ENCODE data around the gene CEP152.
"Not testable (repeated sequence)": the region's sequence is repeated elsewhere in the genome, so short reads cannot be mapped to it uniquely, and the experiment has no call there.

The CEP152 gene

DNA sequence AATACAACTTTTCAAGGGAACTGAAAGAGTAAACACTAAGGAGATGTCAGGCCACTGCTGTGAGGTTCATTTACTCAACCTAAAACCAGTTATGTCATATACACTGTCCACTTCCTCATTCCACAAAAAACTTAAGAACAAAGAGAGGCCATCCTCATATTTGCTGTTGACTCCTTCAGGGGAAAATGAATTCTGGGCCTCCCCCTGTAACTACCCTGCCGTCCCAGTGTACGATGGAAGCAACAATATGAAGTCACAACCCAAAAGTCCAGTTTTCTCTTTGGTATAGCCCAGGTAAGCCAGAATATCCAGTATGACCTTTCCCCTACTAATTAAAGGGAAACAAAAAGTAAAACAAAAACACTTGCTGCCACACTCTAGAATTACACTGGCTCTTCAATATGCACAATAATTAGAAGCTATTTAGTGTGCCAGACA, 16.2 kb downstream of the CEP152 start:
- Histone ChIP-seq H3K79me1 (ENCODE audit: low read length) (no peaks in the 10 kb centered on the region), H3K23ac (ENCODE audit: low read length) (no peak overlapping the region), H3K9ac (ENCODE audit: low read length) (no peak overlapping the region), H2AFZ (ENCODE audit: insufficient read depth, low read length, poor library complexity) (peak overlapping the region; percentile 66), H4K12ac (ENCODE audit: low read depth, low read length) (no peak overlapping the region), H2AK5ac (ENCODE audit: low read length) (no peak overlapping the region), H3K9me3 (ENCODE audit: insufficient read depth, low read depth, low read length) (no peaks in the 10 kb centered on the region), H3K4me1 (ENCODE audit: control insufficient read depth in 1 of 2, insufficient read depth in 2 of 2, low read length in 2 of 2) (peaks cover 0 to 2% of the 10 kb centered on the region in 2 experiments), H3K27me3 (ENCODE audit: insufficient read depth, low read length) (no peaks in the 10 kb centered on the region), H3K14ac (ENCODE audit: low read length) (no peak overlapping the region), H4K91ac (ENCODE audit: low read depth, low read length) (no peak overlapping the region), H3K4me2 (ENCODE audit: low read length) (peak overlapping the region; percentile 47), H3K4me3 (ENCODE audit: low read depth, low read length) (no peak overlapping the region), H3K18ac (ENCODE audit: low read length) (no peak overlapping the region), H3K36me3 (ENCODE audit: control insufficient read depth in 1 of 2, insufficient read depth in 2 of 2, low read length in 2 of 2) (peaks cover 0 to 7% of the 10 kb centered on the region in 2 experiments), H2BK5ac (ENCODE audit: low read depth, low read length, poor library complexity) (no peak overlapping the region), H3K79me2 (ENCODE audit: control insufficient read depth, insufficient read depth, low read length, poor library complexity) (no peaks in the 10 kb centered on the region), H3K27ac (ENCODE audit: low read depth, low read length) (peak overlapping the region; percentile 46), H3K4ac (ENCODE audit: low read depth, low read length) (no peak overlapping the region), H4K8ac (ENCODE audit: low read depth, low read length) (no peak overlapping the region), H2BK120ac (ENCODE audit: insufficient read depth, low read length, poor library complexity) (peak overlapping the region; percentile 53), H2BK12ac (ENCODE audit: low read length) (no peak overlapping the region)
- peak; percentile 2 to 58 for DNase-seq
- WGBS (ENCODE audit: extremely low coverage, insufficient coverage, insufficient read length): no CpG with 5 or more reads among the region's 2 CpGs

DNA sequence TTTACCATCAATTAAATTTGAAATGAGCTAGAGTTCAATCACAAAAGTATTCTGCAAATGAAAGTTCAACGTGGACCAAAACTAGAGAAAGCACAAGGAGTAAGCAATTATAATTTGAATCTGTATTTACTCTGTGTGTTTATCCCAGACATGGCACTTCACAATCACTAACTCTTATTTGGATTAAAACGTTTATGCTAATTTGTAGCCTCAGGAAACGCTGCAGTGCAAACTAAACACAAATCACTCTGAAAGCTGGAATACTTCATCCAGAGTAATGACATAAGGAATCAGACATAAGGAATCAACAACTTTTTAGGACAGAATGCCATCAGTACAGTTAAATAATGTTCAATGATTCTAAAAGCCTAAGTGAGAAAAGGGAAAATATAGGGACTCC, 18.5 kb downstream of the CEP152 start:
- Histone ChIP-seq H2BK120ac (ENCODE audit: insufficient read depth, low read length, poor library complexity) (no peak overlapping the region), H3K4me3 (ENCODE audit: low read depth, low read length) (no peak overlapping the region), H3K23ac (ENCODE audit: low read length) (no peak overlapping the region), H3K27ac (ENCODE audit: low read depth, low read length) (no peak overlapping the region), H3K79me2 (ENCODE audit: control insufficient read depth, insufficient read depth, low read length, poor library complexity) (no peaks in the 10 kb centered on the region), H4K12ac (ENCODE audit: low read depth, low read length) (no peak overlapping the region), H2BK12ac (ENCODE audit: low read length) (no peak overlapping the region), H3K9ac (ENCODE audit: low read length) (no peak overlapping the region), H3K4me2 (ENCODE audit: low read length) (no peak overlapping the region), H4K8ac (ENCODE audit: low read depth, low read length) (no peak overlapping the region), H3K4me1 (ENCODE audit: control insufficient read depth in 1 of 2, insufficient read depth in 2 of 2, low read length in 2 of 2) (peaks cover 0 to 2% of the 10 kb centered on the region in 2 experiments), H3K9me3 (ENCODE audit: insufficient read depth, low read depth, low read length) (no peaks in the 10 kb centered on the region), H3K36me3 (ENCODE audit: control insufficient read depth in 1 of 2, insufficient read depth in 2 of 2, low read length in 2 of 2) (peaks cover 0 to 8% of the 10 kb centered on the region in 2 experiments), H3K18ac (ENCODE audit: low read length) (no peak overlapping the region), H2AFZ (ENCODE audit: insufficient read depth, low read length, poor library complexity) (no peak overlapping the region), H3K14ac (ENCODE audit: low read length) (no peak overlapping the region), H4K91ac (ENCODE audit: low read depth, low read length) (no peak overlapping the region), H3K4ac (ENCODE audit: low read depth, low read length) (no peak overlapping the region), H2BK5ac (ENCODE audit: low read depth, low read length, poor library complexity) (no peak overlapping the region), H3K27me3 (ENCODE audit: insufficient read depth, low read length) (no peaks in the 10 kb centered on the region), H2AK5ac (ENCODE audit: low read length) (no peak overlapping the region), H3K79me1 (ENCODE audit: low read length) (no peaks in the 10 kb centered on the region)
- WGBS (ENCODE audit: extremely low coverage, insufficient coverage, insufficient read length): no CpG with 5 or more reads among the region's 3 CpGs
- DNase-seq: no peak

DNA sequence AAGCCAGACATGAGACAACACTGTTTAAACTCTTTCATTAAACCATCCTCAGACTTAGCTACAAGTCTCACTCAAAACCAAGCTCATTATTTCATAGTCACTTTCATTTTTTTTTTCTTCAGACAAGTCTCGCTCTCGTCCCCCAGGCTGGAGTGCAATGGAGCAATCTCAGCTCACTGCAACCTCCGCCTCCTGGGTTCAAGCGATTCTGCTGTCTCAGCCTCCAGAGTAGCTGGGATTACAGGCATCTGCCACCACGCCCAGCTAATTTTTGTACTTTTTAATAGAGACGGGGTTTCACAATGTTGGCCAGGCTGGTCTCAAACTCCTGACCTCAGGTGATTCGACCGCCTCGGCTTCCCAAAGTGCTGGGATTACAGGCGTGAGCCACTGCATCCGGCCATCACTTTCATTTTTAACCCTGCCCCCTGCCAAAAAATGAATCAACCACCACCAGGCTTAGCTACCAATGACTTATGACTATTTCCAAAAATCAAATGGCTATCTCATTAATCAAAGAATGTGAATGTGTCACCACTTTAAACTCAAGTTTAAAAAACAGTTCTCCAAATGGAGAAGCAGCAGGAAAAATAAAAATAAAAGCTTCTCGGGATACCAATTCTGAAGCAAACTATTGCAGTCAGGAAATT, 20.3 kb downstream of the CEP152 start:
- H2AFZ ChIP-seq (ENCODE audit: insufficient read depth, low read length, poor library complexity); H3K4me2 ChIP-seq (ENCODE audit: low read length); H3K79me2 ChIP-seq (ENCODE audit: control insufficient read depth, insufficient read depth, low read length, poor library complexity); H4K91ac ChIP-seq (ENCODE audit: low read depth, low read length); H3K4me3 ChIP-seq (ENCODE audit: low read depth, low read length); H3K9me3 ChIP-seq (ENCODE audit: insufficient read depth, low read depth, low read length); H3K9ac ChIP-seq (ENCODE audit: low read length); H3K23ac ChIP-seq (ENCODE audit: low read length); H3K27me3 ChIP-seq (ENCODE audit: insufficient read depth, low read length); H2BK12ac ChIP-seq (ENCODE audit: low read length); H3K27ac ChIP-seq (ENCODE audit: low read depth, low read length); H3K36me3 ChIP-seq (ENCODE audit: control insufficient read depth in 1 of 2, insufficient read depth in 2 of 2, low read length in 2 of 2); H2BK120ac ChIP-seq (ENCODE audit: insufficient read depth, low read length, poor library complexity); H3K4me1 ChIP-seq (ENCODE audit: control insufficient read depth in 1 of 2, insufficient read depth in 2 of 2, low read length in 2 of 2); H4K12ac ChIP-seq (ENCODE audit: low read depth, low read length); H2AK5ac ChIP-seq (ENCODE audit: low read length); H3K4ac ChIP-seq (ENCODE audit: low read depth, low read length); H3K14ac ChIP-seq (ENCODE audit: low read length); H3K79me1 ChIP-seq (ENCODE audit: low read length); H4K8ac ChIP-seq (ENCODE audit: low read depth, low read length); H2BK5ac ChIP-seq (ENCODE audit: low read depth, low read length, poor library complexity); H3K18ac ChIP-seq (ENCODE audit: low read length): not testable (repeated sequence)
- peak in 1 of 2 donors; percentile 20 for DNase-seq
- no CpG with 5 or more reads among the region's 12 CpGs for WGBS (ENCODE audit: extremely low coverage, insufficient coverage, insufficient read length)

DNA sequence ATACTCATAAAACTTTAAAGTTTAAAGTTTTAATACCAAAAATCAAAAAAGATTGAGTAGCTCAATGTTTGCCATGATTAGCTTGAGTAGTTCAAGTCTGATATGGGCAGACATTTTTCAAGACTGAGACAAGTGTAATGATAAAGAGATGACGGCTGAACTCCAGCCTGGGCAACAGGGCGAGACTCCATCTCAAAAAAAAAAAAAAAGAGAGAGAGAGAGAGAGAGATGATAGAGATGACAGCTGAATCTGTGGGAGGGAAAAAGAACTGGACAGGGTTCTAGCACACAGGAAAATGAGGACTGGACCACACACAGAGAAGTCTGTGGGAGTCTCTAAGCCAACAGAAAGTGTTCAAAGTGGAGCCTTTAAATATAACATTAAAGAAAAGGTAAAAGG, 25.2 kb downstream of the CEP152 start:
- no peak overlapping the region for H4K12ac ChIP-seq (ENCODE audit: low read depth, low read length)
- no peak overlapping the region for H2BK120ac ChIP-seq (ENCODE audit: insufficient read depth, low read length, poor library complexity)
- no peak overlapping the region for H3K4me2 ChIP-seq (ENCODE audit: low read length)
- no peak overlapping the region for H2BK5ac ChIP-seq (ENCODE audit: low read depth, low read length, poor library complexity)
- H3K18ac ChIP-seq (ENCODE audit: low read length): no peak overlapping the region
- H3K9ac ChIP-seq (ENCODE audit: low read length): no peak overlapping the region
- no peak overlapping the region for H4K8ac ChIP-seq (ENCODE audit: low read depth, low read length)
- H3K4ac ChIP-seq (ENCODE audit: low read depth, low read length): no peak overlapping the region
- no peaks in the 10 kb centered on the region for H3K79me1 ChIP-seq (ENCODE audit: low read length)
- no peaks in the 10 kb centered on the region for H3K27me3 ChIP-seq (ENCODE audit: insufficient read depth, low read length)
- H3K4me1 ChIP-seq (ENCODE audit: control insufficient read depth in 1 of 2, insufficient read depth in 2 of 2, low read length in 2 of 2): no peaks in the 10 kb centered on the region
- H2BK12ac ChIP-seq (ENCODE audit: low read length): no peak overlapping the region
- H2AFZ ChIP-seq (ENCODE audit: insufficient read depth, low read length, poor library complexity): no peak overlapping the region
- no peak overlapping the region for H3K23ac ChIP-seq (ENCODE audit: low read length)
- H3K36me3 ChIP-seq (ENCODE audit: control insufficient read depth in 1 of 2, insufficient read depth in 2 of 2, low read length in 2 of 2): peaks cover 2% of the 10 kb centered on the region in 2 experiments
- no peak overlapping the region for H2AK5ac ChIP-seq (ENCODE audit: low read length)
- DNase-seq: no peak
- H3K27ac ChIP-seq (ENCODE audit: low read depth, low read length): no peak overlapping the region
- no peak overlapping the region for H4K91ac ChIP-seq (ENCODE audit: low read depth, low read length)
- no peaks in the 10 kb centered on the region for H3K9me3 ChIP-seq (ENCODE audit: insufficient read depth, low read depth, low read length)
- H3K4me3 ChIP-seq (ENCODE audit: low read depth, low read length): no peak overlapping the region
- no CpG with 5 or more reads among the region's 2 CpGs for whole genome bisulfite sequencing (ENCODE audit: extremely low coverage, insufficient coverage, insufficient read length)
- H3K79me2 ChIP-seq (ENCODE audit: control insufficient read depth, insufficient read depth, low read length, poor library complexity): no peaks in the 10 kb centered on the region
- no peak overlapping the region for H3K14ac ChIP-seq (ENCODE audit: low read length)

Data from trophoblast cell (in vitro differentiated cells and primary cell).